ENCODE measurements around the gene MYZAP.
A peak's percentile ranks its signal among the peaks of the same experiment; 100 is the strongest.

The MYZAP gene

GRCh38 chr15:57705746-57706404 is 114.2 kb downstream of the MYZAP start:
- DNase-seq: no peak

GRCh38 chr15:57706405-57707209 is 114.9 kb downstream of the MYZAP start, which contains the start of gene POLR2M:
Gene POLR2M, plus strand, starts transcription at chr15:57706714. Its CDS starts 129 bp downstream, at chr15:57706843.
- peak; percentile 84 for DNase-seq

GRCh38 chr15:57708047-57708446 is 116.3 kb downstream of the MYZAP start:
- no peak for DNase-seq

GRCh38 chr15:57718309-57718708 is 126.6 kb downstream of the MYZAP start:
- no peak for DNase-seq

- DNase-seq: no peak
Measured at GRCh38 chr15:57720867-57721266, 129.2 kb downstream of the MYZAP start.

- DNase-seq: no peak
Measured at GRCh38 chr15:57726411-57726810, 134.7 kb downstream of the MYZAP start.

- no peak for DNase-seq
Measured at GRCh38 chr15:57727031-57727430, 135.3 kb downstream of the MYZAP start.

- no peak for DNase-seq
Measured at GRCh38 chr15:57728436-57728835, 136.7 kb downstream of the MYZAP start.

GRCh38 chr15:57730876-57731275 is 139.2 kb downstream of the MYZAP start:
- DNase-seq: no peak

GRCh38 chr15:57731530-57732103 is 139.9 kb downstream of the MYZAP start:
- no peak for DNase-seq

- DNase-seq: no peak
Measured at GRCh38 chr15:57732526-57733331, 141.0 kb downstream of the MYZAP start.

GRCh38 chr15:57734860-57735259 is 143.2 kb downstream of the MYZAP start:
- DNase-seq: no peak

Data from activated CD4-positive, alpha-beta T cell treated with anti-CD3 and anti-CD28 coated beads for 1 hour (primary cell).